ENCODE data around the gene KIAA0319L. TPM values are rescaled to one million over a fixed set of nuclear protein-coding genes. Genes with fewer than 3 reads are reported as not detected.

Gene KIAA0319L
- total RNA-seq, 2 experiments from 2014 or later, result 25.3 to 44.9 TPM

DNA sequence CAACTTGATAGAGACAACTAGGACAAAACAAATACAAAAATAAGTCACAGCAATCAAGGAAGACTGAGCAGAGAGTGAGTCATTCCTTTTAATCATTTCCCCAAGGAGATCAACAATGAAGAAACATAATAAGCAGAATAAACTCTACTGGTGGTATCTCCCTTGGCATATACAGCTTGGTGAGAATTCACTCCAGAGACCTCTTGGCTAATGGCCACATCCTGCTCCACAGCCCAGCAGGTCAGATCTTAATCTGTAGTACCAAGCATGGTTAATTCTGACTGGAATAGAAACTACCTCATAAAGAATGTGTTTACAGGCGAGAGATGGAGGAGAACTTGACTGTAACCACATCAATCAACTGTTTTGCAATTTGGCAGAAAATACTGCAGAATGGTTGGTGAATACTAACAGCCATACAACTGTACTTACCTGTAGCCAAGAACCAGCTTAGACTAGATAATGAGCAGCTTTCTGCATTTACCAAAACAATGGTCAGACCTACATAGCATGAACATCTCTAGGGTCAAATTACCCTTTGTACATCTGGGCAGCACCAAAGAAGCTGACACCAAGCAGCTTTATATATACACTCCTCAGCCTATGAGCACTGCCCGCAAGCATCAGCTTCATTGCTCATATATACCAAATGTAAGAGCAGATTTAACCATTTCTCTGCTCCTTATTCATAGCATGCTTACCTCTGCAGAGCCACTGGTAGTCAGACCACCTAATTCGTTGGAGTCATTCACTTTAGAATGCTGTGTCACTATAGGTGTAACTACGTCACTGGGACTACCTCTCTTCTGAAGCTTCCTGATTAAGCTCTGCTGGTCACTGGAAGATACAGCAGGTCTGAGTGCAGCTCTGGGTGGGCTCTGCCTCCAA is 51.0 kb downstream of the KIAA0319L start:
- peak overlapping the region; percentile 32 for H3K4me3 ChIP-seq (ENCODE audit: low read depth, low read length, poor library complexity, severe bottlenecking)
- H3K79me2 ChIP-seq (ENCODE audit: insufficient read depth, low read depth, low read length), result peaks cover 19% of the 10 kb centered on the region; the same call in 1 of the 2 replicates
- ChIA-PET CTCF (ENCODE audit: unreplicated experiment) (interaction anchor here (0.5 kb wide), 1 partner anchor 216 kb away, joined by 3 read pairs; no protein-coding TSS in a partner anchor), POLR2A (interaction anchor here (0.5 to 1.4 kb wide), 3 partner anchors 10 to 39 kb away, joined by 3 to 4 read pairs (median 4); no protein-coding TSS in a partner anchor)
- peak overlapping the region; percentile 71 for H3K4me2 ChIP-seq (ENCODE audit: low read length)
- H3K9me3 ChIP-seq (ENCODE audit: low read length), result no peaks in the 10 kb centered on the region
- peaks cover 13% of the 10 kb centered on the region; the same call in 1 of the 2 replicates for H3K36me3 ChIP-seq (ENCODE audit: insufficient read depth, low read length)
- H4K20me1 ChIP-seq (ENCODE audit: insufficient read depth, low read length), result no peaks in the 10 kb centered on the region
- DNase-seq (ENCODE audit: low spot score), result peak; percentile 63
- no TSS peak for BruUV-seq (replicated peaks)
- H2AFZ ChIP-seq (ENCODE audit: low read length), result peak overlapping the region; percentile 55
- peaks cover 47% of the 10 kb centered on the region for H3K4me1 ChIP-seq (ENCODE audit: insufficient read depth, low read length, poor library complexity, severe bottlenecking)
- intact Hi-C loops (cut with micrococcal nuclease; ENCODE audit: unreplicated experiment), result loop anchor here (5.0 kb wide), 1 partner anchor 51 kb away; the partner anchor contains the start of genes KIAA0319L and NCDN
- H3K27ac ChIP-seq (ENCODE audit: low read depth, low read length, poor library complexity, severe bottlenecking), result peak overlapping the region; percentile 72
- H3K9me2 ChIP-seq (ENCODE audit: insufficient read depth, low read length), result no peaks in the 10 kb centered on the region
- TF ChIP-seq EZH2phosphoT487 (IDR thresholded peaks at IDR 0.05; ENCODE audit: borderline replicate concordance, low read depth, low read length), result no peak
- TF ChIP-seq, protein P1, sequence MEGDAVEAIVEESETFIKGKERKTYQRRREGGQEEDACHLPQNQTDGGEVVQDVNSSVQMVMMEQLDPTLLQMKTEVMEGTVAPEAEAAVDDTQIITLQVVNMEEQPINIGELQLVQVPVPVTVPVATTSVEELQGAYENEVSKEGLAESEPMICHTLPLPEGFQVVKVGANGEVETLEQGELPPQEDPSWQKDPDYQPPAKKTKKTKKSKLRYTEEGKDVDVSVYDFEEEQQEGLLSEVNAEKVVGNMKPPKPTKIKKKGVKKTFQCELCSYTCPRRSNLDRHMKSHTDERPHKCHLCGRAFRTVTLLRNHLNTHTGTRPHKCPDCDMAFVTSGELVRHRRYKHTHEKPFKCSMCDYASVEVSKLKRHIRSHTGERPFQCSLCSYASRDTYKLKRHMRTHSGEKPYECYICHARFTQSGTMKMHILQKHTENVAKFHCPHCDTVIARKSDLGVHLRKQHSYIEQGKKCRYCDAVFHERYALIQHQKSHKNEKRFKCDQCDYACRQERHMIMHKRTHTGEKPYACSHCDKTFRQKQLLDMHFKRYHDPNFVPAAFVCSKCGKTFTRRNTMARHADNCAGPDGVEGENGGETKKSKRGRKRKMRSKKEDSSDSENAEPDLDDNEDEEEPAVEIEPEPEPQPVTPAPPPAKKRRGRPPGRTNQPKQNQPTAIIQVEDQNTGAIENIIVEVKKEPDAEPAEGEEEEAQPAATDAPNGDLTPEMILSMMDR (conservative IDR thresholded peaks at IDR 0.05; ENCODE audit: low read length), result no peak

DNA sequence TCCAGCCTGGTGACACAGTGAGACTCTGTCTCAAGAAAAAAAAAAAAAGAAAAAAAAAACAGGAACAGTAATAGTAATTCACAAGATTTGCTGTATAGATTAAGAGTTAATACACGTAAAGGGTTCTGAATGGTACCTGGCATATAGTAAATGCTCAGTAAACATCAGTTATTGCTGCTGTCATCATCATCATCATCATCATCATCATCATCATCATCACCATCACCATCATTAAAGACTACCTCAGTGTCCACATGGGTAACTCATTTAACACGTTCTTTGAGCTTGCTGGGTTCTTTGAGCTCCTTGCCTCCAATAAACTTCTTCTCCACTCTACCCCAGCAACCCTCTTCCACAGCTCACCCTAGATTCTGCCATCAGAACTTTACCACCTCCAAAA is 55.0 kb downstream of the KIAA0319L start:
- Histone ChIP-seq H4K20me1 (ENCODE audit: insufficient read depth, low read length) (no peaks in the 10 kb centered on the region), H3K4me3 (ENCODE audit: low read depth, low read length, poor library complexity, severe bottlenecking) (no peak overlapping the region), H3K27ac (ENCODE audit: low read depth, low read length, poor library complexity, severe bottlenecking) (no peak overlapping the region), H3K4me1 (ENCODE audit: insufficient read depth, low read length, poor library complexity, severe bottlenecking) (peaks cover 21% of the 10 kb centered on the region), H3K9me3 (ENCODE audit: low read length) (no peaks in the 10 kb centered on the region), H3K4me2 (ENCODE audit: low read length) (no peak overlapping the region), H2AFZ (ENCODE audit: low read length) (no peak overlapping the region), H3K9me2 (ENCODE audit: insufficient read depth, low read length) (no peaks in the 10 kb centered on the region), H3K36me3 (ENCODE audit: insufficient read depth, low read length) (peaks cover 13% of the 10 kb centered on the region; the same call in 1 of the 2 replicates), H3K79me2 (ENCODE audit: insufficient read depth, low read depth, low read length) (no peaks in the 10 kb centered on the region)
- TF ChIP-seq EZH2phosphoT487 (IDR thresholded peaks at IDR 0.05; ENCODE audit: borderline replicate concordance, low read depth, low read length), result no peak
- TF ChIP-seq, protein P1 (conservative IDR thresholded peaks at IDR 0.05; ENCODE audit: low read length), result no peak
- POLR2A ChIA-PET, result no interaction called here
- intact Hi-C loops (cut with micrococcal nuclease; ENCODE audit: unreplicated experiment), result no loop called here
- no TSS peak for BruUV-seq (replicated peaks)
- DNase-seq (ENCODE audit: low spot score), result no peak
- CTCF ChIA-PET (ENCODE audit: unreplicated experiment), result no interaction called here

All from OCI-LY7 (cell line).